Stimulated activated CD8-positive, alpha-beta memory T cell treated with anti-CD3 and anti-CD28 coated beads, Interleukin-12 subunit alpha, Interleukin-12 subunit beta, amount 100 ng/mL, for 4 hours (primary cell): ENCODE measurements around the gene NSD1.

Source experiments
- DNase-seq: peaks from one replicate; pipeline ENCODE4 v3.0.0-alpha.2; 2020; ENCODE audit warnings: low read depth

NSD1 gene, protein sequence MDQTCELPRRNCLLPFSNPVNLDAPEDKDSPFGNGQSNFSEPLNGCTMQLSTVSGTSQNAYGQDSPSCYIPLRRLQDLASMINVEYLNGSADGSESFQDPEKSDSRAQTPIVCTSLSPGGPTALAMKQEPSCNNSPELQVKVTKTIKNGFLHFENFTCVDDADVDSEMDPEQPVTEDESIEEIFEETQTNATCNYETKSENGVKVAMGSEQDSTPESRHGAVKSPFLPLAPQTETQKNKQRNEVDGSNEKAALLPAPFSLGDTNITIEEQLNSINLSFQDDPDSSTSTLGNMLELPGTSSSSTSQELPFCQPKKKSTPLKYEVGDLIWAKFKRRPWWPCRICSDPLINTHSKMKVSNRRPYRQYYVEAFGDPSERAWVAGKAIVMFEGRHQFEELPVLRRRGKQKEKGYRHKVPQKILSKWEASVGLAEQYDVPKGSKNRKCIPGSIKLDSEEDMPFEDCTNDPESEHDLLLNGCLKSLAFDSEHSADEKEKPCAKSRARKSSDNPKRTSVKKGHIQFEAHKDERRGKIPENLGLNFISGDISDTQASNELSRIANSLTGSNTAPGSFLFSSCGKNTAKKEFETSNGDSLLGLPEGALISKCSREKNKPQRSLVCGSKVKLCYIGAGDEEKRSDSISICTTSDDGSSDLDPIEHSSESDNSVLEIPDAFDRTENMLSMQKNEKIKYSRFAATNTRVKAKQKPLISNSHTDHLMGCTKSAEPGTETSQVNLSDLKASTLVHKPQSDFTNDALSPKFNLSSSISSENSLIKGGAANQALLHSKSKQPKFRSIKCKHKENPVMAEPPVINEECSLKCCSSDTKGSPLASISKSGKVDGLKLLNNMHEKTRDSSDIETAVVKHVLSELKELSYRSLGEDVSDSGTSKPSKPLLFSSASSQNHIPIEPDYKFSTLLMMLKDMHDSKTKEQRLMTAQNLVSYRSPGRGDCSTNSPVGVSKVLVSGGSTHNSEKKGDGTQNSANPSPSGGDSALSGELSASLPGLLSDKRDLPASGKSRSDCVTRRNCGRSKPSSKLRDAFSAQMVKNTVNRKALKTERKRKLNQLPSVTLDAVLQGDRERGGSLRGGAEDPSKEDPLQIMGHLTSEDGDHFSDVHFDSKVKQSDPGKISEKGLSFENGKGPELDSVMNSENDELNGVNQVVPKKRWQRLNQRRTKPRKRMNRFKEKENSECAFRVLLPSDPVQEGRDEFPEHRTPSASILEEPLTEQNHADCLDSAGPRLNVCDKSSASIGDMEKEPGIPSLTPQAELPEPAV (N-terminal part only)

DNA sequence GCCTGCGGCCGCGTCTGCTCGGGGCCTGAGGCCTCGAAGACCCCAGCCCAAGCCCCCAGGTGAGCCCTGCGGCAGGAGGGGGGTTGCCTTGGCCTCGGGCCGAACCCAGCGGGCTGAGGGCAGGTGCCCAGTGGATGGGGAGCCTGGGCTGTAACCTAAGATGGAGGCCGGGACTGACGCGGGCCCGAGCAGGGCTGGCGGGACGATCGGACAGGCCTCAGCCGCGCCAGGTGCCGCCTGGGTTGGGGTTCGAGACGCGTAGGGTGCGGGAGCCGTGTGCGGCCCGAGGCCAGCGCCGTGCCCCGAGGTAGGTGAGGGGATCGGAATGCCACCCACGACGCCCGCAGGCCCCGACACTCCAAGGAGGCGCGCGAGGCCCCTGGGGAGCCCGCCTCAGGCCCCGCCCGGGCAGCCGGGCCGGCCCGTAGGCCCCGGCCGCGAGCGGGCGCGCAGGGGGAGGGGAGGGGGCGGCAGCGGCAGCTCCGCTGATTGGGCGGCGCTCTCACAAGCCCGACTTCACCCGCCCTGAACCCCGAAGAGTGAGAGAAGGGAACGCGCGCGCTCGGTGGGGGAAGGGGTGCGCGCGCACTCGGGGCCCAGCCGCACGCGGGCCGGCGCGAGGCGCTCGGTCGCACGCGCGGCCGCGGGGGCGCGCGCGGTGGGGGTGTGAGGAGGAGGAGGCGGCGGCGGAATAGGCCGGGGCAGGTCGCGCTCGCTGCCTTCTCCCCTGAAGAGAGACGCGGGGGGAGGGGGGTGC, at the start of gene NSD1:
Gene NSD1 (plus strand): TSS at position 678 of the 757 bp plus-strand sequence. CDS start 1,331 bp downstream, outside the sequence.
- peak; percentile 86 for DNase-seq

DNA sequence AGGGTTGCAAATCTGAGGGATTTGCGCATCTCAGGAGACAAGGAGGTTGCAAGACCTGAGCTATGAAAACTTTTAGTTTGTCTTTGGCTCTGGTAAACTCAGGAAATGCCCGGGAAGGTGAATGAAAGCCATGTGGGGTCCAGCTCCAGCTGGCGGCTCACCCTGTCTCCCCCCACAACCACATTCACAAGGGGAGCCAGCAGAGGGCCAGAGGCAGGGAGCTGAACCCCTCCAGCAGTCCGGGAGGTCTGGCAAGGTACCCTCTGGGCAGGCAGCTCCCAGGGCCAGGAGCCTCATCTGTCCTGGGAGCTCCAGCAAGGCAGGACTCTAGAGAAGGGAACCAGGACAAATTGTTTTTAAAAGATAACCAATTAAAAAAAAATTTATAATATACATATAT, 49.4 kb upstream of the NSD1 start:
- DNase-seq: no peak

DNA sequence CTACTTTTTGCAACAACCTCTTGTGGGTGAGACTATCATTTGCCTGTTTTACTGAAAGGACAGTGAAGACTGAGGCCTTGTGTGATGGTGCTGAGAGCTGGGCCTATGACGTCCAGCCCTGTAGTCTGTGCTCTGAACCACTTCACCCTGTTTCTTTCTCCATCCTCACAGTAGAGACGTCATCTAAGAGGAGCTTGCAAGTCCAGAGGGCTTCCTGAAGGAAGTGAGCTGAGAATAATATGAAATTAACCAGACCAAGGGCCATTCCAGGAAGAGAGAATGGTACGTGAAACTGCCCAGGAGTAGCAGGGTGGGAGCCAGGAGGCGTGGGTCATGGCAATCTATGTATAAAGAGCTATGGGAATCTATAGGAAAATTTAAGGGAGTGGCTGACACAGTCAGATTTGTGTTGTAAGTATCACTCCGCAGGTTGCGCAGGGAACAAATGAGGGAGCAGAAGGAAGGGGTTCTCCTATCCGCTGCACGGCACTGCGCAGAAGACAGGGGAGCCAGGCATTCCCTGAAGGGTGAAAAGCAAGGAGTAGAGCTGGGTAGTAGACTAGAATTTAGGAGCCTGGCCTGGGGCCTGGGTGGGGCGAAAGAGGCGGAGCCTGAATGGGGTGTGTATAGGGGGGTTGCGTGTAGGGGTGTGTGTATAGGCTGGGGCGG, 47.5 kb upstream of the NSD1 start:
- DNase-seq: no peak

DNA sequence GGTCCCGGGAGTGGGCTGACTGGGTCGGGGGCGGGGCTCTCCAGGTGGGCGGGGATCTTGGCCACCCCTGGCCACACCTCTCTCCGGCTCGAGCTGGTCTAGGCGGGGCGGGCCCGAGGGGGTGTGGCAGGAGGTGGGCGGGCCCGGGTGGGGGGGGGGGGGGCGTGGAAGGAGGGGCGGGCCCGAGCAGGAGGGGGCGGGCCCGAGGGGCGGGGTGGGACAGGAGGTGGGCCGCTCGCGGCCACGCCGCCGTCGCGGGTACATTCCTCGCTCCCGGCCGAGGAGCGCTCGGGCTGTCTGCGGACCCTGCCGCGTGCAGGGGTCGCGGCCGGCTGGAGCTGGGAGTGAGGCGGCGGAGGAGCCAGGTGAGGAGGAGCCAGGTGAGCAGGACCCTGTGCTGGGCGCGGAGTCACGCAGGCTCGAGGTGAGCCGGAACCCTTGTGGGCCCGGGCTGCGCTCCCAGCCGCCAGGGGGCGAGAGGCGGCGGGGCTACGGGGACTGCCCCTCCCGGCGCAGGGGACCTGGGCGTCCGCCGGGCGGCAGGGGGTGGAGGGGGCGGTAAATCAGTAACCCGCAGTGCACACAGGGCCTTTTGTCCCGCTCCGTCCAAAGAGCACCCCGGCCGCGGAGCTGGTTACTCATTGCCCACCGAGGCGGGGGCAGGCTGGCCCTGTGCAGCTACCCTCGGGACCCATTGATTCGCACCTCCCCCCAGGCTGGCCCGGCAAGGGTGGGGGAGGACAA, 46.7 kb upstream of the NSD1 start, which contains the start of gene FGFR4:
Gene FGFR4 (plus strand): TSS at position 262 of the 744 bp plus-strand sequence. CDS start 2,688 bp downstream, outside the sequence.
- peak; percentile 39 for DNase-seq

DNA sequence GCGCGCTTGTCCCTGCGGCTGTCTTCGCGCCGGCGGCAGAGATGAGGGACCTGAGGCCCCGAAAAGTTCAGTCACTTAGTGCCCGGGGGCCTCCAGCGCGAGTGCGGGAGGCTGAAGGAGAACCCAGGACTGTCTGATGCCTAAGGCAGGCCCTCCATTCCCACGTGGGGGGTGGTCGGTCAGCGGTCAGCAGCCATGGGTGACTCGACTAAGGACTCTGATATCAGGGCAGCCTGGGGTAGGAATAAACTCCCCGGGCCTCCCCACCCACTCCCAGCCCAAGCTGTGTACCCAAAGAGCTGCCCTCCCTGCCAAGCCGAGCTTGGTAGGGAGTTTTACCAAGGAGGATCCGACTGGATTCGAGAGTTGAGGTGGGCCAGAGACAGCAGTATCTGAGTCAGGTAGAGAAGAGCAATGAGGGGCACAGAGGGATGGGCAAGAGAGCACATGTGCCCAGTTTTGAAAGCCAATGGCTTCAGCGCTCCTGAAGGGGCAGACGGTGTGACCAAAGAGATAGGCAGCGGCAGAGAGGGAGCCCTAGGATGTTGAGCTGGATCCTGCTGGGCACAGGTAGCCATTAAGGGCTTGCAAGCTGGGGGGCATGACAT, 46.1 kb upstream of the NSD1 start:
- no peak for DNase-seq

DNA sequence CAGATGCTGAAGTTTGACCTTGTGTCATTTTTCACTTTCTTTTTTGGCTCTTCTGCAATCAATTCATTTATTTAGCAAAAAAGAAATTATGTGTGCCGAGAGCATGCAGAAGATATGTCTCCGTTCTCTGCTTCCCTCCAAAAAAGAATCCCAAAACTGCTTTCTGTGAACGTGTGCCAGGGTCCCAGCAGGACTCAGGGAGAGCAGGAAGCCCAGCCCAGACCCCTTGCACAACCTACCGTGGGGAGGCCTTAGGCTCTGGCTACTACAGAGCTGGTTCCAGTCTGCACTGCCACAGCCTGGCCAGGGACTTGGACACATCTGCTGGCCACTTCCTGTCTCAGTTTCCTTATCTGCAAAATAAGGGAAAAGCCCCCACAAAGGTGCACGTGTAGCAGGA, 44.4 kb upstream of the NSD1 start:
- no peak for DNase-seq

DNA sequence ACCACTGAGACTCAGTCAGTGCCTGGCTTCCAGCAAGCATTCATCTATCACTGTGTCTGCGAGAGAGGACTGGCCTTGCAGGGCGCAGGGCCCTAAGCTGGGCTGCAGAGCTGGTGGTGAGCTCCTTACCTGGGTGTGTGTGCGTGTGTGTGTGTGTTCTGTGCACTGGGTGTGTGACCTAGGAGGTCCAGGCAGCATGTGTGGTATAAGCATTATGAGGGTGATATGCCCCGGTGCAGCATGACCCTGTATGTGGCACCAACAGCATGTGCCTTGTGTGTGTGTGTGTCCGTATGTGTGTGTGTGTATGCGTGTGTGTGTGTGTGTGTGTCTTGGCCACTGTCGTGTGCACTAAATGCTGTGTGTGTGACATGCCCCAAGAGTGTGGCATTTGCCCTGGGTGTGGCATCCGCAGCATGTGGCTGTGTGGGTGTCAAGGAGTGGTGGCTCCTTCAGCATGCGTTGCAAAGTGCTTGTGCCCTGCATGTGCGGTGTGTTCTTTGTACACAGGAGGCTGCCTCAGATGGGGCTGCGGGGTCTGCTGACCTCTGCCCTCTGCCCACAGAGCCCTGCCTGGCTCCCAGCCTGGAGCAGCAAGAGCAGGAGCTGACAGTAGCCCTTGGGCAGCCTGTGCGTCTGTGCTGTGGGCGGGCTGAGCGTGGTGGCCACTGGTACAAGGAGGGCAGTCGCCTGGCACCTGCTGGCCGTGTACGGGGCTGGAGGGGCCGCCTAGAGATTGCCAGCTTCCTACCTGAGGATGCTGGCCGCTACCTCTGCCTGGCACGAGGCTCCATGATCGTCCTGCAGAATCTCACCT, 43.5 kb upstream of the NSD1 start:
- DNase-seq: no peak

DNA sequence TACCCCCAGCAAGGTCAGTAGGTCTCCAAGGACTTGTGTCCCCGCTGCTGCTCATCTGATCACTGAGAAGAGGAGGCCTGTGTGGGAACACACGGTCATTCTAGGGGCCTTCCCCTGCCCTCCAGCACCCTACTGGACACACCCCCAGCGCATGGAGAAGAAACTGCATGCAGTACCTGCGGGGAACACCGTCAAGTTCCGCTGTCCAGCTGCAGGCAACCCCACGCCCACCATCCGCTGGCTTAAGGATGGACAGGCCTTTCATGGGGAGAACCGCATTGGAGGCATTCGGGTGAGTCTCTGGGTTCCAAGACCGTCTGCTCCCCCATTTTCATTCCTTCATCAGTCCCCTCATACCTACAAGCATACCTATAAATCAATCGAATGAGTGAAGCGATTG, 42.8 kb upstream of the NSD1 start:
- DNase-seq: no peak

DNA sequence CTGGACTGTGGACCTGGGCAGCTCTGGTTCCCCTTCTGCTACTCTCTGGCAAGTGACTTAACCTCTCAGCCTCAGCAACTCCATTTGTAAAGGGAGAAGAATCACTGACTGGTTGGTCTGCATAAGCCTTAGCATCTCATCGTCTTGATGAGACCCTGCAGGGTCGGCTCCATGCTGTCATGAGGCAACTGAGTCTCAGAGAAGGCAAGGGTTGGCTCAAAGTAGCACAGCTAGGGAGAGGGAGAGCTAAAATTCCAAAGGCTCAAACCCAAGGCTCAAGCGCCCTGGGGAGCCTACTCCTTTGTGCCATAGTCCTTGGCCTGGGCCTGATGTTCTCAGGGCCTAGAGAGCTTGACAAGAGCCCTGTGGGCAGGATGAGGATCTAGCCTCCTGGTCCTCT, 42.3 kb upstream of the NSD1 start:
- DNase-seq: no peak

DNA sequence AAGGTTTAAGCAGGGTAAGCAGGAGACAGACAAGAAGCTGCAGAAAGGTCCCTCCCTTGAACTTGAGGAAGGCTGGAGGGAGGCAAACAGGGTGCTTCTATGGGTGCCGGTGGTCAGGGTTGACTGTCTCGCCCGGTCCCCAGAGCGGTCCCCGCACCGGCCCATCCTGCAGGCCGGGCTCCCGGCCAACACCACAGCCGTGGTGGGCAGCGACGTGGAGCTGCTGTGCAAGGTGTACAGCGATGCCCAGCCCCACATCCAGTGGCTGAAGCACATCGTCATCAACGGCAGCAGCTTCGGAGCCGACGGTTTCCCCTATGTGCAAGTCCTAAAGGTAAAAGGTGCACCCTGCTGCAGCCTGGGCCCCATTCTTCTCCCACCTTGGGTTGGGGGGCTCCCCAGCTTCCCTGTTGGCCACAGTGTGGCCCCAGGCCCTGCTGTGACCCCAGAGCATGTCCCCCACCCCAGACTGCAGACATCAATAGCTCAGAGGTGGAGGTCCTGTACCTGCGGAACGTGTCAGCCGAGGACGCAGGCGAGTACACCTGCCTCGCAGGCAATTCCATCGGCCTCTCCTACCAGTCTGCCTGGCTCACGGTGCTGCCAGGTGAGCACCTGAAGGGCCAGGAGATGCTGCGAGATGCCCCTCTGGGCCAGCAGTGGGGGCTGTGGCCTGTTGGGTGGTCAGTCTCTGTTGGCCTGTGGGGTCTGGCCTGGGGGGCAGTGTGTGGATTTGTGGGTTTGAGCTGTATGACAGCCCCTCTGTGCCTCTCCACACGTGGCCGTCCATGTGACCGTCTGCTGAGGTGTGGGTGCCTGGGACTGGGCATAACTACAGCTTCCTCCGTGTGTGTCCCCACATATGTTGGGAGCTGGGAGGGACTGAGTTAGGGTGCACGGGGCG, 41.1 kb upstream of the NSD1 start:
- DNase-seq: no peak

DNA sequence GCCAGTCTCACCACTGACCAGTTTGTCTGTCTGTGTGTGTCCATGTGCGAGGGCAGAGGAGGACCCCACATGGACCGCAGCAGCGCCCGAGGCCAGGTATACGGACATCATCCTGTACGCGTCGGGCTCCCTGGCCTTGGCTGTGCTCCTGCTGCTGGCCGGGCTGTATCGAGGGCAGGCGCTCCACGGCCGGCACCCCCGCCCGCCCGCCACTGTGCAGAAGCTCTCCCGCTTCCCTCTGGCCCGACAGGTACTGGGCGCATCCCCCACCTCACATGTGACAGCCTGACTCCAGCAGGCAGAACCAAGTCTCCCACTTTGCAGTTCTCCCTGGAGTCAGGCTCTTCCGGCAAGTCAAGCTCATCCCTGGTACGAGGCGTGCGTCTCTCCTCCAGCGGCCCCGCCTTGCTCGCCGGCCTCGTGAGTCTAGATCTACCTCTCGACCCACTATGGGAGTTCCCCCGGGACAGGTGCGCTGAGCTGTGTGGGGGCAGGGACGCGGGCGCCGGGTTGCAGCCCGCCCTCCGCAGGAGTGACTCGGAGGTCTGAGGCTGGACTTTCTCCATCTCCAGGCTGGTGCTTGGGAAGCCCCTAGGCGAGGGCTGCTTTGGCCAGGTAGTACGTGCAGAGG, 40.4 kb upstream of the NSD1 start:
- DNase-seq: no peak

DNA sequence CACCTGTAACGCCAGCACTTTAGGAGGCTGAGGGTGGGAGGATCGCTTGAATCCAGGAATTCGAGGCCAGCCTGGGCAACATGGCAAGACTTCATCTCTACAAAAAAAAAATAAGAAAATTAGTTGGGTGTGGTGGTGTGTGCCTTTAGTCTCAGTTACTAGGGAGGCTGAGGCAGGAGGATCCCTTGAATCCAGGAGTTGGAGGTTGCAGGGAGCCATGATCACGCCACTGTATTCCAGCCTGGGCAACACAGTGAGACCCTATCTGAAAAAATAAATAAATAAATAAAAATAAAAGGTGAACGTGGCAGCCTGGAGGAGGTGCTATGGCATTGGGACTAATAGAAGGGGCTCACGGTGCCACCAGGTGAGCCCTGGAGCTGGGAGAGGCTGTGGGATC, 39.8 kb upstream of the NSD1 start:
- no peak for DNase-seq

DNA sequence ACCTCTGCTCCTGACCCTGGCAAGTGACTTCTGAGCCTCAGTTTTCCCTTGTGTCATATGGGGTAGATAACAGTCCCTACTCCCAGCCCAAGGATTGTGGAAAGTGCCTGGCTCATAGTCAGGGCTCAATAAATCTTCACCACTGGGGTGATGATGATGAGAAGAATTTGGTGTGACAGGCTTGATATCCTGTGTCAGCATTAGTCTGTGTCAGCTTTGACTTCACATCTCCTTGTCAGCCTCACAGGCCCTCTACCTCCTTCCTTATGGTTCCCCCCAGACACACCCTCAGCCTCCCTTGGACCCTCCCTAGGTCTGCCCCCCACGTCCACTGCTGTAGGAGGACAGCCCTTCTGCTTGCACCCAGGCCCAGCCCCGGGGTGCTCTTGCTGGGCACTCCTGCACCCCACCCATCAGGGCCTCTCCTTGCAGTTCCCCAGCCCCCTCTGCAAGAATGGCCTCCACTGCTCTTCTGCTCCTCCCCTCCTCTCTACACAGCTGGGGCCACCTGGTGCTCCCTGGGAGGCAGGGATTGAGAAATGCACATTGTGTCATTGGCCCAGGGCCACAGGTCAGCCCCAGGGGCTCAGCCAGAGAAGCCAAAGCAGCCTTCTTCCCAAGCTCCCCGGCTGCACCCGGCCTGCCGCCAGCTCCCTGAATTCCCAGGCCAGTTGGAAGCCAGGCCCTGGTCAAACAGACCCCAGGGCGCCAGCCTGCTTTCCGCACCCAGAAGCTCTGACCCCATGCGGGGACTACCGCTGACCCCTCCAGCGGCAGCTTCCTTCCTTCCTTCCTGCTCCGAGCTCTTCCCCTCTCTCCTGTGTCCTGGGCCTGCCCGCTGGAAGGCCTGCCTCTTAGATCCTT, 39.1 kb upstream of the NSD1 start:
- DNase-seq: no peak

DNA sequence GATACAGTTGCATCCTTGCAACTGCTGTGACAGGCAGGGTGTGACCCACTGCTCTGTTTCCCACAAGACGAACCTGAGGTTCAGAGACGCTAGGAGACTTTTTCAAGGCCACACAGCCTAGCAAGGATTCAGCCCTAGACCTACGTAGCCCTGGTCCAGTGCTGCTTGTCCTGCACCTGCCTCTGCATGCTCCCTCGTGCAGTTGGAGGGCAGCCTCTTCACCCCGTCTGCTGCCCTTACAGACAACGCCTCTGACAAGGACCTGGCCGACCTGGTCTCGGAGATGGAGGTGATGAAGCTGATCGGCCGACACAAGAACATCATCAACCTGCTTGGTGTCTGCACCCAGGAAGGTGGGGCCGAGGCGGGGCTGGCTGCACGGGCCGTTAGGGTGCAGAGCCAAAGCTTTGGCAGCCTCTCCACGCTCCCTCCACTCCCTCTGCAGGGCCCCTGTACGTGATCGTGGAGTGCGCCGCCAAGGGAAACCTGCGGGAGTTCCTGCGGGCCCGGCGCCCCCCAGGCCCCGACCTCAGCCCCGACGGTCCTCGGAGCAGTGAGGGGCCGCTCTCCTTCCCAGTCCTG, 38.4 kb upstream of the NSD1 start:
- DNase-seq: no peak

DNA sequence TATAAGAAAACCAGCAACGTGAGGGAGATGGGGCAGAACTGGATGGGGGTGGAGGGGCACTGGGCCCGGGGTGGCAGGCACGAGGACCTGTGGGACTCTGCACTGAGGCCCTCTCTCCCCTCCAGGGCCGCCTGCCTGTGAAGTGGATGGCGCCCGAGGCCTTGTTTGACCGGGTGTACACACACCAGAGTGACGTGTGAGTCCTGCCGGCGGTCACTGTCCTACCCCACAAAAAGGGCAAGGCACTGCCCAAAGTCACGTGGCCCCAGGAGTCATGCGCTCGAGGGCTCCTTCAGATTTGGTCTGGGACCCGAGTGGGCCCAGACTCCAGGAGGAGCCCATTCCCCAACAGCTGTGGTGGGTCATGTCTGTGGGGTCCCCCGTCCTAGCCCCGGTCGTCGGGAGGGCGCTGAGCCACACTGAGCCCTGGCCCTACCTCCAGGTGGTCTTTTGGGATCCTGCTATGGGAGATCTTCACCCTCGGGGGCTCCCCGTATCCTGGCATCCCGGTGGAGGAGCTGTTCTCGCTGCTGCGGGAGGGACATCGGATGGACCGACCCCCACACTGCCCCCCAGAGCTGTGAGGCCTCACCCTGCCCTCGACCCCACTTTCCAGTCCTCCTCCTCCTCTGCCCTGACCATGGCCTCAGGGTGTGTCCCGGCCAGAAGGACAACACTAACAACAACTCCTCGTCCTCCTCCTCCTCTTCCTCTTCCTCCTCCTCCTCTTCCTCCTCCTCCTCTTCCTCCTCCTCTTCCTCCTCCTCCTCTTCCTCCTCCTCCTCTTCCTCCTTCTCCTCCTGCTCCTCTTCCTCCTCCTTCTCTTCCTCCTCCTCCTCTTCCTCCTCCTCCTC, 37.2 kb upstream of the NSD1 start:
- DNase-seq: no peak
